PC-3 (cell line): ENCODE data around the gene FAM53C. TPM values are rescaled to one million over a fixed set of nuclear protein-coding genes. Genes with fewer than 3 reads are reported as not detected.

Experiments
- ATAC-seq: fragments of 200-7000 bp; cut with Tn5 transposase; 2 replicates; pipeline ENCODE4 v1.9.1; 2020; ENCODE audit warnings: mild to moderate bottlenecking, moderate library complexity
- BruUV-seq: library from RNA; stranded (reverse); fragments of 400-500 nt; replicated peaks from 2 replicates; lab custom pipeline; 2021; lab: Mats Ljungman, UMichigan
- CTCF ChIA-PET: fragments of 300-600 bp; sonication (Branson Sonifier 250); formaldehyde crosslinking; loops from one replicate; lab custom pipeline; 2022; ENCODE audit warnings: antibody characterized with exemption; lab: Charles Lee
- POLR2A ChIA-PET: fragments of 300-600 bp; sonication (Branson Sonifier 250); formaldehyde crosslinking; loops from one replicate; lab custom pipeline; 2022; ENCODE audit warnings: antibody characterized with exemption; ENCODE audit not compliant: unreplicated experiment; lab: Charles Lee
- DNase-seq: peaks from one replicate; pipeline ENCODE4 v3.0.0-alpha.2; 2015
- H2AFZ ChIP-seq: fragments of 300-600 bp; sonication (generic); 2 replicates; pipeline ENCODE4 v1.6.0; 2016; ENCODE audit warnings: antibody characterized with exemption, low read length
- H3F3A ChIP-seq: fragments of 300-600 bp; sonication (generic); one replicate; pipeline ENCODE4 v1.6.0; 2017; ENCODE audit warnings: antibody characterized with exemption, low read length, control low read depth, mild to moderate bottlenecking; ENCODE audit not compliant: unreplicated experiment
- H3K27ac ChIP-seq: fragments of 300-600 bp; sonication (generic); 2 replicates; pipeline ENCODE4 v1.5.1; 2016; ENCODE audit warnings: mild to moderate bottlenecking, low read length
- H3K27me3 ChIP-seq: fragments of 300-600 bp; sonication (generic); 2 replicates; pipeline ENCODE4 v1.6.1; 2016; ENCODE audit warnings: low read length, mixed read lengths
- H3K36me3 ChIP-seq: fragments of 300-600 bp; sonication (generic); 2 replicates; pipeline ENCODE4 v1.6.1; 2016; ENCODE audit warnings: low read depth, mixed run types, low read length, mixed read lengths
- H3K4me1 ChIP-seq: fragments of 300-600 bp; sonication (generic); 2 replicates; pipeline ENCODE4 v1.5.1; 2016; ENCODE audit warnings: low read length; ENCODE audit not compliant: insufficient read depth
- H3K4me2 ChIP-seq: fragments of 300-600 bp; sonication (generic); 2 replicates; pipeline ENCODE4 v1.6.0; 2016; ENCODE audit warnings: low read length
- H3K4me3 ChIP-seq: fragments of 300-600 bp; sonication (generic); 2 replicates; pipeline ENCODE4 v1.5.1; 2016; ENCODE audit warnings: mild to moderate bottlenecking, low read length, mixed read lengths
- H3K79me2 ChIP-seq: fragments of 300-600 bp; sonication (generic); 2 replicates; pipeline ENCODE4 v1.6.1; 2017; ENCODE audit warnings: low read length, mixed read lengths
- H3K9ac ChIP-seq: fragments of 300-600 bp; sonication (generic); 2 replicates; pipeline ENCODE4 v1.6.0; 2016; ENCODE audit warnings: mild to moderate bottlenecking, low read length
- H3K9me2 ChIP-seq: fragments of 300-600 bp; sonication (generic); replicated peaks from 2 replicates; pipeline ENCODE4 v1.6.1; 2016; ENCODE audit warnings: mixed run types, low read length, mixed read lengths
- H3K9me3 ChIP-seq: fragments of 300-600 bp; sonication (generic); 2 replicates; pipeline ENCODE4 v1.6.1; 2016; ENCODE audit warnings: low read length, mixed read lengths
- H4K20me1 ChIP-seq: fragments of 300-600 bp; sonication (generic); 2 replicates; pipeline ENCODE4 v1.6.1; 2016; ENCODE audit warnings: low read length, mixed read lengths
- CTCF ChIP-seq: fragments of 300-600 bp; sonication (generic); conservative IDR thresholded peaks from 2 replicates; pipeline ENCODE4 v1.5.1; 2017; ENCODE audit warnings: antibody characterized with exemption, low read depth, mild to moderate bottlenecking, low read length
- EZH2 ChIP-seq: fragments of 300-600 bp; sonication (generic); IDR thresholded peaks from one replicate; pipeline ENCODE4 v1.6.1; 2017; ENCODE audit warnings: antibody characterized with exemption, mild to moderate bottlenecking, low read length; ENCODE audit not compliant: unreplicated experiment
- EZH2phosphoT487 ChIP-seq: fragments of 300-600 bp; sonication (generic); IDR thresholded peaks from 2 replicates; pipeline ENCODE4 v1.6.1; 2018; ENCODE audit warnings: mild to moderate bottlenecking, antibody characterized with exemption, low read length, borderline replicate concordance
- intact Hi-C: fragments of 100-400 bp; cut with micrococcal nuclease; formaldehyde crosslinking; loops from 2 replicates; pipeline ENCODE4 v1.9.0; 2023
- total RNA-seq: library from RNA; depleted of rRNA; stranded (reverse); fragments of >200 nt; gene quantifications from 2 replicates; pipeline ENCODE4 v1.2.3, GENCODE V29; 2014

FAM53C gene
- total RNA-seq, 1 experiment from 2014 or later: 26.6 TPM

- CTCF ChIA-PET: interaction anchor here (0.5 kb wide), 1 partner anchor 56 kb away, joined by 5 read pairs; no protein-coding TSS in a partner anchor
Measured at GRCh38 chr5:138370537-138370936, 32.5 kb downstream of the FAM53C start.

GRCh38 chr5:138371454-138371853 is 33.4 kb downstream of the FAM53C start:
- Histone ChIP-seq H4K20me1 (no peaks in the 10 kb centered on the region), H3F3A (no peaks in the 10 kb centered on the region), H3K79me2 (peaks cover 55% of the 10 kb centered on the region), H3K36me3 (no peaks in the 10 kb centered on the region), H3K4me1 (no peaks in the 10 kb centered on the region), H3K9me2 (no peaks in the 10 kb centered on the region), H3K9ac (no peak overlapping the region), H3K27me3 (no peaks in the 10 kb centered on the region), H3K4me3 (no peak overlapping the region), H2AFZ (no peak overlapping the region), H3K4me2 (no peak overlapping the region), H3K9me3 (no peaks in the 10 kb centered on the region), H3K27ac (no peak overlapping the region)
- CTCF ChIA-PET: interaction anchor here (0.6 kb wide), 1 partner anchor 34 kb away, joined by 7 read pairs; the partner anchor contains the start of gene FAM53C
- POLR2A ChIA-PET: no interaction called here
- no TSS peak for BruUV-seq
- no peak for ATAC-seq
- intact Hi-C loops: no loop called here
- no peak for TF ChIP-seq EZH2phosphoT487
- TF ChIP-seq EZH2: no peak
- TF ChIP-seq CTCF: no peak
- DNase-seq: no peak

More at GRCh38 chr5:138370537-138370936, 32.5 kb downstream of the FAM53C start:
- POLR2A ChIA-PET: no interaction called here
- no peaks in the 10 kb centered on the region for H4K20me1 ChIP-seq
- no peak for TF ChIP-seq CTCF
- TF ChIP-seq EZH2: no peak
- no peak for TF ChIP-seq EZH2phosphoT487
- peaks cover 59% of the 10 kb centered on the region for H3K79me2 ChIP-seq
- no peaks in the 10 kb centered on the region for H3K27me3 ChIP-seq
- no peak overlapping the region for H3K27ac ChIP-seq
- H3K9me3 ChIP-seq: no peaks in the 10 kb centered on the region
- H3K4me3 ChIP-seq: no peak overlapping the region
- intact Hi-C loops: no loop called here
- DNase-seq: no peak
- H2AFZ ChIP-seq: no peak overlapping the region
- no peak overlapping the region for H3K9ac ChIP-seq
- no peaks in the 10 kb centered on the region for H3K4me1 ChIP-seq
- no TSS peak for BruUV-seq
- no peak for ATAC-seq
- H3K9me2 ChIP-seq: no peaks in the 10 kb centered on the region
- no peaks in the 10 kb centered on the region for H3F3A ChIP-seq
- no peak overlapping the region for H3K4me2 ChIP-seq
- H3K36me3 ChIP-seq: no peaks in the 10 kb centered on the region

GRCh38 chr5:138372225-138372624 is 34.2 kb downstream of the FAM53C start:
- Histone ChIP-seq H3K9me3 (no peaks in the 10 kb centered on the region), H3K9ac (no peak overlapping the region), H3K27me3 (no peaks in the 10 kb centered on the region), H4K20me1 (no peaks in the 10 kb centered on the region), H3K9me2 (no peaks in the 10 kb centered on the region), H3K4me2 (no peak overlapping the region), H3K36me3 (peaks cover 6% of the 10 kb centered on the region; the same call in 1 of the 2 replicates), H2AFZ (no peak overlapping the region), H3K4me1 (no peaks in the 10 kb centered on the region), H3F3A (no peaks in the 10 kb centered on the region), H3K4me3 (no peak overlapping the region), H3K27ac (no peak overlapping the region), H3K79me2 (peaks cover 48% of the 10 kb centered on the region)
- no TSS peak for BruUV-seq
- DNase-seq (no peak), ATAC-seq (no peak)
- POLR2A ChIA-PET: no interaction called here
- intact Hi-C loops: no loop called here
- CTCF ChIA-PET: no interaction called here
- TF ChIP-seq EZH2 (no peak), EZH2phosphoT487 (no peak), CTCF (no peak)
